Activated T-helper 1 cell treated with anti-CD3 and anti-CD28 coated beads, Interleukin-2, amount 50 U/mL, for 16 hours (primary cell): ENCODE measurements around the gene AFF1.
"Not testable (repeated sequence)": the region's sequence is repeated elsewhere in the genome, so short reads cannot be mapped to it uniquely, and the experiment has no call there.

ENCODE experiments used
- DNase-seq, 2 donors: peaks; one replicate each; pipeline ENCODE4 v3.0.0-alpha.2; 2020; ENCODE audit warnings: low read depth in 1 of 2, low spot score in 1 of 2

AFF1 gene

DNA sequence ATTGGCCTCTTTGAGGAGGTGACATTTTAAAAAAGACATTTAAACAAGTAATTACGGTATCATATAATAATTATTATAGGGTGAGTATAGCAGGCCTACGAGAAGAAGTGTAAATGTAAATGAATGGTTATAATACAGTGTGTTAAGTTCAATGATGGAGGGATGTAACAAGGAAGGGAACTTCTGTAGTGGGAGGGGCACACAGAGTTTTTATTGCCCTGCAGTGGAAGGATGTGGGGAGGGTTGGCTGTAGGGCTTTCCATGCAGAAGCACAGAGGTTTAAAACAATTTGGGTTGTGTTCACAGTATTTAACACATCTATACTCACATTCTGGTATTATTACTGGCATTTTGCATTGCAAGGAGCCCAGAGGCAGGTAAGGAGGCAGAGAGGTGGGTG lies 41.1 kb downstream of the AFF1 start:
- DNase-seq: no peak

DNA sequence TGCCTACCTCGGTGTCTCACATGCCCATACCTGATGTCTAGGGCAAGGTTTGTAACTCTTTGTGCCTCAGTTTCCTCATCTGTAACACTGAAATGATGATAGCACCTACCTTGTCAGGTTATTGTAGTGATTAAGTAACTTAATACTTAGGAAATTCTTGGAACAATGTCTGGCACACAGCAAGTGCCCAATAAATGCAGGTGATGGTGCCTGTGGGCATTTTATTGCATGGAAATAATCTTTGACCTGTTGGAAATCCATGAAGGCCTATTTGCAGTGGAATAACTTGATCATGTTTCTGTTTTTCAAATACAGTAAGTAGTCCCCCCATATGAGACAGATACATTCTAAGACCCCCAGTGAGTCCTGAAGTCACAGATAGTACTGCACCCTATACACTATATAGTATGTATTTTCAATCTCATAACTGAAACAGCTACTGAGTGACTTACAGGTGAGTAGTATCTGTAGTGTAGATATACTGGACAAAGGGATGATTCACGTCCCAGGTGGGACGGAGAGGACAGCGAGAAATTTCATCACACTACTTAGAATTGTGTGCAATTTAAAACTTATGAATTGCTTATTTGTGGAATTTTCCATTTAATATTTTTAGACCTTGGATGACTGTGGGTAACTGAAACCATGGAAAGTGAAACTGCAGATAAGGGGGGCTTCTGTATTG lies 42.1 kb downstream of the AFF1 start:
- no peak for DNase-seq

DNA sequence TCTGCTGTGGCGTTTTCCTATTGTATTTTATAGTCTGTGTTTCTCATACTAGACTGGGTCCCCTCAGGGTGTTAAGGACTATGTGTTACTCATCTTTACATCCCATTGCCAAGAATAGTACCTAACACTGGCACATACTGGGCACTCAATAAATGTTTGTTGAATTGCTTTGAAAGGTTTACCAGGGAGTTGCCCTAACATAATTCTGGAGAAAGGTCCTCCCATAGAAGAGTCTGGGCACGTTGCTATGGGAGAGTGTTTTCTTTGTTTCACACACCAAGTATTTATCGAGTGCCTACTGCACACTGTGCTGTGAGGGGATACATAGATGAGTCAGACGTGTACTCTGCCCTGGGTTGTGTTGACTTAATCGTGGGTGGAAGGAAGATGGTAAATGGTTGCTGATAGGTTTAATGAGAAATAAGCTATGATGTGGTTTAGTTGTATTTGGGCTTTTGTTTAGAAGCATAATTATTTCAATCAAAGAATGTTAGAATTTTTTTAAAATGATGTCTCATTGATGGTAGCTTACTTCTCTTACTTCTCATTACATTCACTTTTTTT lies 42.9 kb downstream of the AFF1 start:
- DNase-seq: no peak

DNA sequence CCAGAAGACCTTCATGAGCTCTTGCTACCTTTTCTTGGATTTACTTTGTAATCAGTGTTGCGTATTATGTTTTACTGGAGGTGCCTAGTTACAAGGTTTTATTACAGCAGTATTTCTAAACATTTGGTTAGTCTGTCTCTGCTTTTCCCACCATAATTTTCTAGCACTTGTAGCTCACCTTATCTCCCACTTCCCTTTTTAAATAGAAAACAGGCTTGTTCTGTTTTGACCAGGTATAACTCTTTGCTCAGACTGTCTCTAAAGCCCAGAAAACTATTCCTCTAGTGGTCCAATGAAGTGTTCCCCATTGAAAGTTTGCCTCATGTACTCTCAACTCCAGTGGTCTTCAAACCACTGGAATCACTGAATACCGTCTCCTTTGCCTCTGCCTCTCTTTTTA lies 43.9 kb downstream of the AFF1 start:
- DNase-seq: no peak

DNA sequence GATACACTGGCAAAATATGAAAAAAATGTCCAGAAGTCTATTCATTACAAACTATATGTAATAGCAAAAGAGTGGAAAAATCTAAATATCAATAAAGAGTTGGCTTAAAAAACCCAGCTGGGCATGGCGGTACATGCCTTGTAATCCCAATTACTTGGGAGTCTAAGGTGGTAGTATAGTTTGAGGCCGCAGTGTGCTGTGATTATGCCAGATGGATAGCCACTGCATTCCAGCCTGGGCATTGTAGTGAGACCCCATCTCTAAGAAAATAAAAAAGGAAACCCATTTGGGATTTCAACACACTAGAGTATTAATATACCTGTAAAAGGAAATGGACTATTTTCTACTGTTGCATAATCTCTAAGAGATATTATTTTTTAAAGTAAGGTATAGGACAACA lies 45.4 kb downstream of the AFF1 start:
- DNase-seq: no peak

DNA sequence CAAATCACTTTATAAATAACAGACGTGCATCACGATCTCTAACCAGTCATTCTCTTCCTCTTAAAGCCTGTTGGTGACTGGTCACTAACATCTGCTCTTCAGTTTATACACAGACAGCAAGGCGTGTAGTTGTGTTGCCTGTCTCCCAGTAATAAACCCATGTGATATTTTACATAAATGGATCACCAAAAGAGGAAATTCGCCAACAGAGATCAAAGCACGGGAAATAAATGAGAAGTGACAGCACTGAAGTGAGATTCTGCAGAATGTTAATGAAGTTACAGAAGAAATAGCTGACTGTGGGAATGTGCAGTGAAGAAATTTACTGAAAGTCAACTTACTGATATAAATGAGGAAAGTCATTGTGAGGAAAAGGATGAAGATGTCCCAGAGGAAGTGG lies 47.0 kb downstream of the AFF1 start:
- DNase-seq: no peak

DNA sequence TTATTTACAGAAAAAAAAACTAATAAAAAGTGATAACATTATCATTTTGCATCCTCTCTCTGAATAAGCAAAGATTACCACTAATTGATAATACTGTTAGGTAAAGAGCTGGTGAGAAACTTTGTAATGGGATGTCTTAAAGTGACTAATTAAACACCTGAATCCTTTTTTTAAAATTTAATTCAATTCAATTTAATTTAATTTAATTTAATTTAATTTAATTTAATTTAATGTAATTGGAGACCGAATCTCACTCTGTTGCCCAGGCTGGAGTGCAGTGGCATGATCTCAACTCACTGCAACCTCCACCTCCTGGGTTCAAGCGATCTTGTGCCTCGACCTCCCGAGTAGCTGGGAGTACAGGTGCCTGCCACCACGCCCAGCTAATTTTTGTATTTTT lies 51.0 kb downstream of the AFF1 start:
- not testable (repeated sequence) for DNase-seq

DNA sequence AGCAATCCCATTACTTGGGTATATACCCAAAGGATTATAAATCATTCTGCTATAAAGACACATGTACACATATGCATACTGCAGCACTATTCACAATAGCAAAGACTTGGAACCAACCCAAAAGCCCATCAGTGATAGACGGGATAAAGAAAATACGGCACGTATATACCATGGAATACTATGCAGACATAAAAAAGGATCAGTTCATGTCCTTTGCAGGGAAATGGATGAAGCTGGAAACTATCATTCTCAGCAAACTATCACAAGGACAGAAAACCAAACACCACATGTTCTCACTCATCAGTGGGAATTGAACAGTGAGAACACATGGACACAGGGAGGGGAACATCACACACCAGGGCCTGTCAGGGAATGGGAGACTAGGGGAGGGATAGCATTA lies 54.8 kb downstream of the AFF1 start:
- DNase-seq: not testable (repeated sequence)

DNA sequence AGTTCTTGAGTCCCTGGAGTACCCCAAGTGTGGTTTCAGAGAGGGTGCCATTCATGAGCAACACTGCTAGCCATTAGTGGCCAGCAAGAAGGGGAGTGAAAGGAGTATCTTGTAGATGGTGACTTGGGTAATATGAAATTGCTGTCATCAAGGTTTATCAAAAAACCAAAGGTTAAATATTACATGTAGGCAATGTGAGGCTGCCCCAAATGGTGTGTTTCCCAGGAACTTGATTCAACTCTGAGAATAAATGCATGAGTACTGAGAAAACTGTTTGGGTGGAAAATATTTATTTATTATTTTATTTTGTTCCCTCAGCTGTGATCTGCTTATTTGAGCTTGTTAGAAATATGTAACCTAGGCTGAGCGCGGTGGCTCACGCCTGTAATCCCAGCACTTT lies 55.7 kb downstream of the AFF1 start:
- no peak for DNase-seq

DNA sequence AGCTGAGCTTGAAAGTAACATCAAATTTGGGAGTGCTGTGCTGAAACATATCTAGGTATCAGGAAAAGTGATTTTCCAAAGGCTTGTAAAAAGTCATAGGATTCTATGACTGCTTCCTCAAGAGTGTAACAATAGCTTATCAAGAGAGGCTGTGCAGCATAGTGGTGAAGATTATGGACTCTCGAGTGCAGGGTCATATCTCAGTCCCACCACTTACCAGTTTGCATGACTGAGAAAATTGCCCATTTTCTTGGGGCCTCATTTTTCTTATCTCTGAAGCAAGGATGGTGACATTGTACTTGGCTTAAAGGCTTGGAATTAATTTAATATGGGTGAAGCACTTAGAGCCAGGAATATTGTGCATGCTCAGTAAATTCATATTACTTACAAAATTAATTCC lies 57.2 kb downstream of the AFF1 start:
- DNase-seq: no peak

DNA sequence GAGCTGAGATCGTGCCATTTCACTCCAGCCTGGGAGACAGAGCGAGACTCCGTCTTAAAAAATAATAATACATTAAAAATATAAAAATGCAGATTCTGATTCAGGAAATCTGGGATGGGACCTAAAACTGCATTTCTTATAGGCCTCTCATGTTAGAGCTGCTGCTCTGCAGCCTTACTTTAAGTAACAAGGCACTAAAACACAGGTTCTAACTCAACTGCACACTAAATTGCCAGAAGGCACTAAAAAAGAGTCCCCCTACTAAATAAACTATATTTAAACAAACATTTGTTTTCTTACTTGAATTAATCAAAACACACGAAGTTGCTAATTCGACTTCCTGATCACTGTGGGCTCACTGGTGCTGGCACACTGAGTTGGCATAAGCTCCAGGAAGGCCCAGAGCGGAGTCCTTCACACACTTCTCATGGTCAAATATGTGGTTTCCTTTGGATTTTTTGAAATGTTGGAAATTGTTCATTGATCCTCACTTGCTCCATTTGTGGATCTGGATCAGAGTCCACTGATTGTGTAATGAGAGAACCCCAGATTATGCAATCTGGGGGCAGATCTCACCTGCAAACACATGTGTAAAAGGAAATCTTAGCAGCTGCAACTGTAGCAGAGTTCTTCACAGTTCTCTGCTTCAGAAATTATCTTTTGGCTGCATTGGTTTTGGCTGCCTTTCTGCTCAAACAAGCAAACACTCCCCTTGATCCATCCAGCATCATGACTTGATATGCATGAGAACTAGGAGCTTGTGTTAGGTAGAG lies 59.3 kb downstream of the AFF1 start:
- no peak for DNase-seq

DNA sequence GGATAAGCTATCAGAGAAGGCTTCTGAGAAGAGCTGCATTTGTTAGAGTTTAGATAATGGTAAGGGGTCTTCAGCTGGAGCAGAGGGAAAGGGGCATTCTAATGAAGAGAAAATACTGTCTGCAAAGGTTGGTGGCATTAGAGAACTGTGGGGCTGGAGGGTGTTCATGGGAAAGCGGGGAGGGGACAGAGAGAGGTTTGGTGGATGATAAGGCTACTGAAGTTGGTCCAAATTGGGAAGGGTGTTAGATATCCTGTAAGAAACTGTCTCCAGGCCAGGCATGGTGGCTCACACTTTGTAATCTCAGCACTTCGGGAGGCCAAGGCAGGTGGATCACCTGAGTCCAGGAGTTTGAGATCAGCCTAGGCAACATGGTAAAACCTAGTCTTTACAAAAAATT lies 59.9 kb downstream of the AFF1 start:
- no peak for DNase-seq

DNA sequence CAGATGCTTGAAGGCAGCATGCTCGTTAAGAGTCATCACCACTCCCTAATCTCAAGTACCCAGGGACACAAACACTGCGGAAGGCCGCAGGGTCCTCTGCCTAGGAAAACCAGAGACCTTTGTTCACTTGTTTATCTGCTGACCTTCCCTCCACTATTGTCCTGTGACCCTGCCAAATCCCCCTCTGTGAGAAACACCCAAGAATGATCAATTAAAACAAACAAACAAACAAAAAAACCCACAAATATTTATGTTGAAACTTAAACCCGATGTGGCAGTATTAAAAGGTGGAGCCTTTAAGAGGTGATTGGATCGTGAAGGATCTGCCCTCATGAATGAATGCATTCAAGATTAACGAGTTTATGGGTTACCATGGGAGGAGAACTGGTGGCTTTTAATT lies 61.7 kb downstream of the AFF1 start:
- DNase-seq: not testable (repeated sequence)

DNA sequence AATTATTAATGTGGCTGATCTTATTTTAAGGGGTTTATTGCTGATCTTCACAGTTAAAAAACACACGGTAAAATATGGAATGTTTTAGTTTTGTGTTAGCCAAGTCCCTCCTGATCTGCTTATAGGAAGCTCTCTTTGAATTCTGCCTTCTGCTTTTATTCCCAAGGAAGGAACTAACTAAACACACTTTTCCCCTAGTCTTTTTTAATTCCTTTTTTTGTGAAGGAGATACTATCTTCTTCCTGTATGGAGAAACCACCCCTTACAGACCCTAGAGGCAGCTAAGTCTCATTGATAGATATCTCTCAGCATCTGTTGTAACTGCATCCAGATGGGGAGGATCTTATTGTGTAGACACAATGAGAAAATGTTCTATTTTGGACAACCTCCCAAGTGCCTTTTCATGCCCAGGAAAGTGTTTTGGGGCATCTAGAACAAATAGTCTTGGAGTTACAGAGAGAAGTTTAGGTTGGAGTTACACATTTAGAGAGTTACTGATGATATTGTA lies 64.4 kb downstream of the AFF1 start:
- no peak for DNase-seq

DNA sequence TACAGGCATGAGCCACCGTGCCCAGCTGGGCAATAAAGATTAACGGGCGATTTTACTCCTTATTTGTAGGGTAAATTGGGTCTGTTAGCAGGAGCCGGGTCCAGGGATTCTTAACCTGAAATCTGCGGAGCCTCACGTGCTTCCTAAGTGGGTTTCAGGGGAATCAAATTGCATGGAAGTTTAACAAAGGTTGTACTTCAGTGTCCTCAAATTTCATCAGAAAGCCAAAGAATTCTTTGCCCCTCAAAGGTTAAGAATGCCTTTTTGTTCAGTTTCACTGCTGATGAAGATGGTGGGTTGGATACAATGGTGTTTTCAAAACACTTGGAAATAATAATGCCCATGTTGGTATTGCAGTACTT lies 67.9 kb downstream of the AFF1 start:
- DNase-seq: no peak

DNA sequence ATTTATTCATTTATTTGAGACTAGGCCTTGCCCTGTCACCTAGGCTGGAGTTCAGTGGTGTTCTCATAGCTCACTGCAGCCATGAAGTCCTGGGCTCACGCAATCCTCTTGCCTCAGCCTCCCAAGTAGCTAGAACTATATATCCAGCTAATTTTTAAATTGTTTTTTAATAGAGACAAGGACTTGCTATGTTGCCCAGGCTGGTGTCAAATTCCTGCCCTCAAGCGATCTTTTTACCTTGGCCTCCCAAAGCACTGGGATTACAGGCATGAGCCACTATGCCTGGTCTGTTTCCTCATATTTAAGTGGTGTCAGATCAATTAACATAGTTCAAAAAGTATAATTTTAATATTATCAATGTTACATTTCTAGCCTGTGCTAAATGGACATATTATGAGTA lies 68.5 kb downstream of the AFF1 start:
- no peak for DNase-seq

DNA sequence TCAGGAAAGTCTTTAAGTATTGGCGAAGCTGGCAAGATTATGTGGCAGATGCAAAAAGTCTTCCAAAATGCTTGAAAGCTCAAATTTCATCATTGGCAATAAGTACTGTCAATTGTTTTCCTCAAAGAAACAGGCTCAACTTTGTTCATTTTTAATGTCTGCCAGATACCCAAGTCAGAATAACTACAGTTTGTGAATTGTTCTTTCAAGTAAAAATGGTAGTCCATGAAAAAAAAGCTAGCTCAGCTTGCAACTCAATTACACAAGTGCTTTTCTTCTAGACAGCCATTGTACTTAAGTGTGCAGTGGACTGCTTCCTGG lies 70.5 kb downstream of the AFF1 start:
- no peak for DNase-seq

DNA sequence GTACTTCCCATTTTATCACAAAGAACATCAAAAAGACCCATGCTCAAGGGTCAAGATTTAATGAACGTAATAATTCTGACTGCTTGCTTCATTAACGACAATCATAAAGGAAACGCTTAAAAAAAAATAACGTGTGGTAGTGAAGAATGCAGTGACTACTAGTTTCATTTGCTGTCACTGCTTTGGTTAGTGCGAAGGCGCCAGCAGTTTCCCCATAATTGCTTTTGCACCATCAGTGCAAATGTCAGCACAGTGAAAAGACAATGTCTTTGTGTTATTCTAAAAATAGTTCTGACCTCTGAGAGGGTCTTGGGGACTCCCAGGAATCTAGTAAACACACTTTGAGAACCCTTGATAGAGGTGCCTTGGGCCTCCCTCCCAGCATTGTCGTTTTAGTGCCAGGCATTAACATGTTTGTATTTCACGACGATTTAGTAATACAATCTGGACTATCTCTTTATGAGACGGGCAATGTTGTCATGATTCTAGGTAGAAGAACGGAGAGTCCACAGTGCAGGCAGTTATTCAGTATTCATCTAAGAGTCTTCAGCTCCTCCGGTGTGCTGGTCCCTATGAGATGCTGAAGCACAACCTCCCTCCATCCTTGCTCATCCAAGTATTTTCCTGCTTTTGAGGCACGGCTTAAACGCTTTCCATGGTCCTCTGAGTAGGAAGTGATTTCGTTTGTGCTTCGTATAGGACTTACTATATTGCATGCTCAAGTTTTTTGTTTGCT lies 71.0 kb downstream of the AFF1 start:
- peak in 1 of 2 donors; percentile 18 for DNase-seq

DNA sequence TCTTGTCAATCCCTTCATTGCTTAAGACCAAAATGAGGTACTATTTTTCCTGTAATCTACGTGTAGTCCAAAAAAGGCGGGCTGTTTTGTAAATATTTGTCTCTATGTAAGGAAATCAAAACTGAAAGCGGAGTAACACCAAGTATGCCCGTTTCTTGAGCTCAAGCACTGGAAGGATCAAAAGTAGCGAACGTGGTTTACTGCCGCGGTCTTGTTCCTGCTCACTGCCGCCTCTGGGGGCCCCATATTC lies 71.5 kb downstream of the AFF1 start:
- DNase-seq: no peak

DNA sequence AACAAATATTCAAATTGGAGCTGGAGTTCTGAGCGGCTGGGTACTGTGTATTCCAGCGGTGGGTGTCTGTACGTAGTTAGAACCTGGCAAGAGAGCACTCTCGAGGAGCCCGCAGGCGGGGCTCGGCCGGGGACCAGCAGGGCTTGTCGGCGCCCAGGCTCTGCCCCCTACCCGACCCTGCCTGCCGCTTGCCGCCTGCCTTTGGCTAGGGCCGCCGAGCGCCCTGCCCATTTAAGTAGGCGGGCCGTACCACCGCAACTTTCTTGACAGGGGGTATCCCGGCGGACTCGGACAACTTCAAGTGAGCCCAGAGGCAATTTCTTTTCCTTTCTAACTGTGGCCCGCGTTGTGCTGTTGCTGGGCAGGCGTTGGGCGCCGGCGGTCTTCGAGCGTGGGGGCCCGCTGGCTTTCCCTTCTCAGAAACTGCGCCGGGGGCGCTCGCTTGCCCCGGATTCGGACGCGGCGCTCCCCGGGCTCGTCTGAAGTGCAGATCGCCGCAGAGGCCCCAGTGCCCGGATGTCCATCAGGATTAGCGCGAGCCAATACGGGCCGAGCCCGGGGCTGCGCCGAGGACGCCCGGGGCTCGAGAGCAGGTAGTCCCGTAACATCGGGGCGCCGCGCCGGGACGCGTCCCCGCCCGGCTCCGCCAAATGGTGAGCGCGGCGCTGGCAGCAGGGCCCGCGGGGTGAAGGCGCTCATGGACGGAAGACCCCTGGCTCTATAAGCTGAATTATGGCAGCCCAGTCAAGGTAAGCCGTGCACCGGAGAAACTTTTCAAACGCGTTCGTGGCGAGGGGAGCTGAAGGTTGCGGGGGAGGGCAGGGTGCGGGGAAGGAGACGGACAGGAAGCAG lies 72.1 kb downstream of the AFF1 start:
- peak; percentile 77 to 80 for DNase-seq
